Thoracic aorta (tissue), 2 donors: ENCODE data around the gene LRRC28. TPM values are rescaled to one million over a fixed set of nuclear protein-coding genes. Genes with fewer than 3 reads are reported as not detected.
"Not testable (repeated sequence)": the region's sequence is repeated elsewhere in the genome, so short reads cannot be mapped to it uniquely, and the experiment has no call there.

ENCODE experiments used
- ATAC-seq: fragments of 150-250 bp; one replicate; pipeline ENCODE4 v1.8.0; 2017; ENCODE audit warnings: low read depth; ENCODE audit not compliant: insufficient number of reproducible peaks, low FRiP score
- DNase-seq: peaks from one replicate; pipeline ENCODE4 v3.0.0-alpha.2; 2020; ENCODE audit warnings: low spot score
- H3K27ac ChIP-seq, 2 donors: fragments of 200-600 bp; sonication (generic); 1 replicate in 1 of 2; 2 replicates in 1 of 2; pipeline ENCODE4 v1.5.1; 2016; ENCODE audit warnings: mild to moderate bottlenecking in 2 of 2, moderate library complexity in 2 of 2
- H3K27me3 ChIP-seq: fragments of 200-600 bp; sonication (generic); replicated peaks from 2 replicates; pipeline ENCODE4 v1.6.0; 2016; ENCODE audit warnings: mild to moderate bottlenecking; ENCODE audit not compliant: insufficient read depth
- H3K36me3 ChIP-seq: fragments of 200-600 bp; sonication (generic); one replicate; pipeline ENCODE4 v1.5.1; 2016
- H3K4me1 ChIP-seq, 2 donors: fragments of 200-600 bp; sonication (generic); 1 replicate in 1 of 2; 2 replicates in 1 of 2; pipeline versions ENCODE4 v1.5.1 to v1.6.0; 2016; ENCODE audit warnings: low read depth in 2 of 2, mild to moderate bottlenecking in 1 of 2; ENCODE audit not compliant: control insufficient read depth in 1 of 2
- H3K4me3 ChIP-seq: fragments of 200-600 bp; sonication (generic); 2 replicates; pipeline ENCODE4 v1.5.1; 2016; ENCODE audit warnings: mild to moderate bottlenecking
- H3K9me3 ChIP-seq: fragments of 200-600 bp; sonication (generic); 2 replicates; pipeline ENCODE4 v1.5.1; 2016
- total RNA-seq, 2 donors: library from RNA; depleted of rRNA; stranded (reverse); fragments of >200 nt; gene quantifications; one replicate each; pipeline versions ENCODE4 v1.1.0 to v1.2.3, GENCODE V29; 2016
- TF ChIP-seq, protein P1 (sequence below): fragments of 200-600 bp; sonication (generic); IDR thresholded peaks from one replicate; pipeline ENCODE4 v1.5.1; 2019; ENCODE audit warnings: antibody characterized with exemption

Gene LRRC28
- total RNA-seq, 2 donors from 2014 or later, result 30.1 to 35.3 TPM

DNA sequence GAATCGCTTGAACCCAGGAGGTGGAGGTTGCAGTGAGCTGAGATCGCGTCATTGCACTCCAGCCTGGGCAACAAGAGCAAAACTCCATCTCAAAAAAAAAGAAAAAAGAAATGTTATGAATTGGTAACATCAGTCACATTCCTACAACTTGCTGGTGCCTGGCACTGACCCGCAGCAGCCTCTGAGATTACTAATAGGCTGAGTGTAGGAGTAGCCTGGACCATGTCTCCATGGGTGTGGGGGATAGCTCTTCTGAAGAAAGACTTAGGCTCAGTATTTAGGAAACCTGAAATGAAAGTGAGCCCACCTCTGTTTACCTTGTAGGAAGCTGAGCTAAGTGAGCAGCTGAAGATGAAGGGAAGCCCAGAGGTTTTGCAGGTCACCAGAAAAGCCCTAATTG lies 148.3 kb downstream of the LRRC28 start:
- no peak overlapping the region for H3K4me3 ChIP-seq
- H3K27ac ChIP-seq, result no peak overlapping the region
- ATAC-seq (no peak), DNase-seq (no peak)
- no peaks in the 10 kb centered on the region for H3K9me3 ChIP-seq
- TF ChIP-seq, protein P1, sequence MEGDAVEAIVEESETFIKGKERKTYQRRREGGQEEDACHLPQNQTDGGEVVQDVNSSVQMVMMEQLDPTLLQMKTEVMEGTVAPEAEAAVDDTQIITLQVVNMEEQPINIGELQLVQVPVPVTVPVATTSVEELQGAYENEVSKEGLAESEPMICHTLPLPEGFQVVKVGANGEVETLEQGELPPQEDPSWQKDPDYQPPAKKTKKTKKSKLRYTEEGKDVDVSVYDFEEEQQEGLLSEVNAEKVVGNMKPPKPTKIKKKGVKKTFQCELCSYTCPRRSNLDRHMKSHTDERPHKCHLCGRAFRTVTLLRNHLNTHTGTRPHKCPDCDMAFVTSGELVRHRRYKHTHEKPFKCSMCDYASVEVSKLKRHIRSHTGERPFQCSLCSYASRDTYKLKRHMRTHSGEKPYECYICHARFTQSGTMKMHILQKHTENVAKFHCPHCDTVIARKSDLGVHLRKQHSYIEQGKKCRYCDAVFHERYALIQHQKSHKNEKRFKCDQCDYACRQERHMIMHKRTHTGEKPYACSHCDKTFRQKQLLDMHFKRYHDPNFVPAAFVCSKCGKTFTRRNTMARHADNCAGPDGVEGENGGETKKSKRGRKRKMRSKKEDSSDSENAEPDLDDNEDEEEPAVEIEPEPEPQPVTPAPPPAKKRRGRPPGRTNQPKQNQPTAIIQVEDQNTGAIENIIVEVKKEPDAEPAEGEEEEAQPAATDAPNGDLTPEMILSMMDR, result no peak
- peaks cover 3 to 18% of the 10 kb centered on the region in 2 donors for H3K4me1 ChIP-seq
- no peaks in the 10 kb centered on the region for H3K36me3 ChIP-seq
- no peaks in the 10 kb centered on the region for H3K27me3 ChIP-seq

DNA sequence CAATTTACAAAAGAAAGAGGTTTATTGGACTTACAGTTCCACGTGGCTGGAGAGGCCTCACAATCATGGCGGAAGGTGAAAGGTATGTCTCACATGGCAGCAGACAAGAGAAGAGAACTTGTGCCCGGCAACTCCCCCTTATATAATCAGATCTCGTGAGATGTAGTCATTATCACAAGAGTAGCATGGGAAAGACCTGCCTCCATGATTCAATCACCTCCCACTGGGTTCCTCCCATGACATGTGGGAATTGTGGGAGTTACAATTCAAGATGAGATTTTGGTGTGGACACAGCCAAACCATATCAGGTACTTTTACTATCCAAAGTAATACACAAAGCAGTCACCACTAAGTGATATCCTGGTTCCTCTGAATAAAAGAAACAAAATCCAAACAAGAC lies 149.9 kb downstream of the LRRC28 start:
- H3K36me3 ChIP-seq, DNase-seq, ATAC-seq, H3K4me3 ChIP-seq, H3K27ac ChIP-seq, H3K27me3 ChIP-seq, H3K9me3 ChIP-seq: not testable (repeated sequence)
- peaks cover 3 to 18% of the 10 kb centered on the region in 2 donors for H3K4me1 ChIP-seq

DNA sequence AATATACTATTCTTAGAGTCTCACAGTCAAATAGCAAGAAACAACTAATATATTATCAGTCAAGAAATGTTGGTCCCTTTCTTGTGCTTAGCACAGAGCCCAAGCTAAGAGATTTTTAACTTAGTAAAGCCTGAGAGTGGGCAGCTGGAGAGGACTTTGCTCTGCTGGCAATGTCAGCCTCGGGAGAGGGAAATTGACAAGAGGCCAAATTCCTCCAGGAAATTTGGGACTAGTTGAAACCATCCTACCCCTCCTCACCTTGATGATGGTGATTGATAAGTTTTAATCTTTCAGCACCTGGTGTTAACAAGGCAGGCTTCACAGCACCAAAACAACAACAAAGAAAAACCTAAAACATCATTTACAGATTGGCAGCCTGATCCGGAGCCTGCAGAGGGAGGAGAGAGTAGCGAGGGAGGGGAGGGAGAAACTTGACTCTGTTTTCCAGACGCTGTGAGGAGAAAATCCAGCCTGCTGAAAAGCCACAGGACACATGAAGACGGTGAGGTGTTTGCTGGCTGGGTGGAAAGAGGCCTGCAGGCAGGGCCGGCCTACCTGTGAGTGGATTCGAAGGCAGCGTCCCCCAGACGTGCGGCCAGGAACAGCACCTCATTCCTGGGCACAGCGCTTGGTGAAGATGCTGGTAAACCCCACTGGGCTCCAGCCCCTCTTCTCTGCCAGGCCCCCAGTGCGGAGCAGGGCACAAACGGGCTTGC lies 150.9 kb downstream of the LRRC28 start:
- Histone ChIP-seq H3K4me3 (no peak overlapping the region), H3K27ac (peak overlapping the region; percentile 21 to 50), H3K27me3 (no peaks in the 10 kb centered on the region), H3K9me3 (no peaks in the 10 kb centered on the region), H3K36me3 (no peaks in the 10 kb centered on the region), H3K4me1 (peaks cover 3 to 22% of the 10 kb centered on the region in 2 donors)
- no peak for ATAC-seq
- TF ChIP-seq, protein P1, result no peak
- DNase-seq, result no peak

DNA sequence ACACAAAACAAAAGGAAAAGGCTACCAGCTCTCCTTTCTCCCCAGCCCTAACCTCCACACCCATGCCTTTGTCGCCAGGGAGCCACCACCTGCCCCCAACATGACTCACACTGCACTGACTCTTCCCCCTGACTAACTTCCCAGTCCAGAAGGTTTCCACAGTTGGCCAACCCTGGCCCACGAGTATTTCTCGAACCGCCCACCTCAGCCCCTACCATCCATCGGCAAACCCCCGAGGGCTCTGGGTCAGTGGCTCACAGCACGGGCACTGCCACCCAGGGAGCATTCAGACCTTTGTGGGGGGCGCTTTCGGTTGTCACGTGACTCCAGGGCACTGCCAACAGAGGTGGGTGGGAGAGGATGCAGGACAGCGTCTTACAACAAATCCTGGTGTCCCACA lies 152.3 kb downstream of the LRRC28 start:
- no peaks in the 10 kb centered on the region for H3K27me3 ChIP-seq
- no peak overlapping the region for H3K27ac ChIP-seq
- peaks cover 9 to 36% of the 10 kb centered on the region in 2 donors for H3K4me1 ChIP-seq
- no peak overlapping the region for H3K4me3 ChIP-seq
- DNase-seq (no peak), ATAC-seq (no peak)
- TF ChIP-seq, protein P1, result no peak
- no peaks in the 10 kb centered on the region for H3K36me3 ChIP-seq
- no peaks in the 10 kb centered on the region for H3K9me3 ChIP-seq

GRCh38 chr15:99404454-99404853 lies 153.2 kb downstream of the LRRC28 start:
- TF ChIP-seq, protein P1, result no peak
- no peak for ATAC-seq
- Histone ChIP-seq H3K27me3 (no peaks in the 10 kb centered on the region), H3K9me3 (no peaks in the 10 kb centered on the region), H3K4me3 (no peak overlapping the region), H3K4me1 (peaks cover 18 to 45% of the 10 kb centered on the region in 2 donors), H3K36me3 (no peaks in the 10 kb centered on the region), H3K27ac (no peak overlapping the region)
- no peak for DNase-seq

DNA sequence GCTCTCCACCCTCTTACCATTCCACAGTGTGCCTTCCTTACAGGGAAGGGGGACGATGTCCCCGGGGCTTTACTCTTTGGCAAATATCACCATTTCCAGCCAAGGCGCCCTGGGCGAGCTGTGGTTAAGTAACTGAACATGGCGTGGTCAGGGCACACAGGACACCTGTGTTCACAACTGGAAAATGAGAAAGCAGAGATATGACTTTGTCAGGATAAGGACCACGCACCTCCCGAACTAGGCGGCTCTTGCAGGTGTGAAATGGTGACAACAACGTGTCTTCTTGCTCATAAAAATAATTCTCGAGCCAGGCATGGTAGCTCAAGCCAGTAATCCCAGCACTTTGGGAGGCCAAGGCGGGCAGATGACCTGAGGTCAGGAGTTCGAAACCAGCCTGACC lies 154.8 kb downstream of the LRRC28 start:
- ATAC-seq, result no peak
- TF ChIP-seq, protein P1, result no peak
- no peaks in the 10 kb centered on the region for H3K27me3 ChIP-seq
- H3K27ac ChIP-seq, result no peak overlapping the region
- H3K4me1 ChIP-seq, result peaks cover 18 to 50% of the 10 kb centered on the region in 2 donors
- no peaks in the 10 kb centered on the region for H3K36me3 ChIP-seq
- DNase-seq, result no peak
- no peak overlapping the region for H3K4me3 ChIP-seq
- H3K9me3 ChIP-seq, result no peaks in the 10 kb centered on the region
